H1 (cell line): ENCODE data around the gene KATNIP. TPM values are rescaled to one million over a fixed set of nuclear protein-coding genes. Genes with fewer than 3 reads are reported as not detected.

Experiments used
- CTCF ChIA-PET: fragments of 300-600 bp; sonication (Branson Sonifier 250); formaldehyde crosslinking; loops from one replicate; lab custom pipeline; 2021; ENCODE audit not compliant: partially characterized antibody; lab: Charles Lee
- POLR2A ChIA-PET: fragments of 300-600 bp; sonication (Branson Sonifier 250); formaldehyde crosslinking; loops from one replicate; lab custom pipeline; 2021; ENCODE audit warnings: inconsistent platforms; ENCODE audit not compliant: partially characterized antibody; lab: Charles Lee
- DNase-seq, 2 experiments: peaks; one replicate each; pipeline versions ENCODE4 v3.0.0 to v3.0.0-alpha.2; 2010 to 2022; ENCODE audit warnings: low spot score in 2 of 2, low read depth in 1 of 2, mixed read lengths in 1 of 2
- FAIRE-seq: peaks from 2 replicates; lab custom pipeline; 2011; peaks lifted over from hg19 to GRCh38; lab: Jason Lieb, UNC
- H2AFZ ChIP-seq: 2 replicates; pipeline ENCODE4 v1.8.1; 2012; ENCODE audit warnings: low read length, inconsistent platforms
- H2AK5ac ChIP-seq: 2 replicates; pipeline ENCODE4 v1.6.1; 2013; ENCODE audit warnings: low read depth, low read length
- H2BK120ac ChIP-seq: replicated peaks from 2 replicates; pipeline ENCODE3; 2013; ENCODE audit warnings: low read depth, low read length, inconsistent platforms
- H2BK12ac ChIP-seq: 2 replicates; pipeline ENCODE4 v1.6.1; 2013; ENCODE audit warnings: low read depth, low read length
- H2BK15ac ChIP-seq: 2 replicates; pipeline ENCODE4 v1.6.1; 2013; ENCODE audit warnings: low read length
- H2BK20ac ChIP-seq: 2 replicates; pipeline ENCODE4 v1.6.1; 2013; ENCODE audit warnings: low read length
- H2BK5ac ChIP-seq: 2 replicates; pipeline ENCODE4 v1.6.1; 2013; ENCODE audit warnings: low read depth, low read length
- H3K14ac ChIP-seq: 2 replicates; pipeline ENCODE4 v1.6.1; 2013; ENCODE audit warnings: inconsistent platforms; ENCODE audit not compliant: insufficient read length
- H3K18ac ChIP-seq: 2 replicates; pipeline ENCODE4 v1.6.1; 2013; ENCODE audit warnings: low read length; ENCODE audit errors: extremely low read depth
- H3K23ac ChIP-seq: 2 replicates; pipeline ENCODE4 v1.6.1; 2013; ENCODE audit warnings: inconsistent platforms; ENCODE audit not compliant: insufficient read length
- H3K23me2 ChIP-seq: 2 replicates; pipeline ENCODE4 v1.6.1; 2013; ENCODE audit warnings: low read depth, low read length
- H3K27ac ChIP-seq: 2 replicates; pipeline ENCODE4 v1.6.1; 2011; ENCODE audit warnings: low read depth, low read length, inconsistent platforms
- H3K27me3 ChIP-seq, 4 experiments: replicated peaks in 1 of 4; 1 replicate in 1 of 4; 2 replicates in 3 of 4; pipeline versions ENCODE4 v1.6.1 to v1.8.1; 2011 to 2013; ENCODE audit warnings: low read length in 3 of 4, mild to moderate bottlenecking in 3 of 4, inconsistent platforms in 2 of 4, mixed read lengths in 2 of 4, moderate library complexity in 1 of 4; ENCODE audit not compliant: control insufficient read depth in 3 of 4, insufficient read depth in 3 of 4; ENCODE audit errors: extremely low read depth in 1 of 4
- H3K36me3 ChIP-seq, 4 experiments: 2 replicates each; pipeline versions ENCODE4 v1.6.1 to v1.8.1; 2011 to 2013; ENCODE audit warnings: mild to moderate bottlenecking in 4 of 4, low read length in 3 of 4, moderate library complexity in 2 of 4, control low read depth in 1 of 4, inconsistent platforms in 1 of 4; ENCODE audit not compliant: insufficient read depth in 4 of 4, control insufficient read depth in 2 of 4
- H3K4ac ChIP-seq: replicated peaks from 2 replicates; pipeline ENCODE3; 2013; ENCODE audit warnings: low read length, low read depth, mixed read lengths, inconsistent platforms; ENCODE audit not compliant: insufficient read length
- H3K4me1 ChIP-seq, 4 experiments: replicated peaks in 1 of 4; 1 replicate in 1 of 4; 2 replicates in 3 of 4; pipeline versions ENCODE4 v1.6.1 to v1.8.1; 2011 to 2013; ENCODE audit warnings: low read length in 3 of 4, inconsistent platforms in 2 of 4, mixed read lengths in 1 of 4; ENCODE audit not compliant: insufficient read depth in 4 of 4, control insufficient read depth in 3 of 4
- H3K4me2 ChIP-seq, 2 experiments: 2 replicates each; pipeline versions ENCODE4 v1.6.1 to v1.8.1; 2011 to 2013; ENCODE audit warnings: low read depth in 2 of 2, low read length in 2 of 2, control low read depth in 1 of 2, inconsistent platforms in 1 of 2, mild to moderate bottlenecking in 1 of 2; ENCODE audit not compliant: insufficient read depth in 1 of 2
- H3K4me3 ChIP-seq, 4 experiments: fragments of 200-600, 300-600 bp in 1 of 4; sonication (generic), shearing (Covaris generic), sonication (Bioruptor Twin) in 1 of 4; 2 replicates each; pipeline versions ENCODE4 v1.5.1 to v1.8.1; 2011 to 2016; ENCODE audit warnings: low read length in 4 of 4, low read depth in 3 of 4, control low read depth in 2 of 4, inconsistent platforms in 2 of 4, mild to moderate bottlenecking in 2 of 4, mixed read lengths in 1 of 4, moderate library complexity in 1 of 4; ENCODE audit not compliant: insufficient read depth in 2 of 4; ENCODE audit errors: extremely low read depth in 1 of 4
- H3K56ac ChIP-seq: replicated peaks from 2 replicates; pipeline ENCODE3; 2013; ENCODE audit warnings: low read depth, mild to moderate bottlenecking, mixed read lengths, low read length, inconsistent platforms; ENCODE audit not compliant: insufficient read length
- H3K79me1 ChIP-seq: 2 replicates; pipeline ENCODE4 v1.6.1; 2013; ENCODE audit warnings: low read depth, low read length, control low read depth
- H3K79me2 ChIP-seq, 2 experiments: 2 replicates each; pipeline versions ENCODE4 v1.6.1 to v1.8.1; 2012 to 2013; ENCODE audit warnings: low read length in 2 of 2, mild to moderate bottlenecking in 2 of 2, inconsistent platforms in 1 of 2; ENCODE audit not compliant: insufficient read depth in 2 of 2, control insufficient read depth in 1 of 2
- H3K9ac ChIP-seq, 4 experiments: replicated peaks in 1 of 4; 1 replicate in 1 of 4; 2 replicates in 3 of 4; pipeline versions ENCODE4 v1.6.1 to v1.8.1; 2011 to 2013; ENCODE audit warnings: low read depth in 3 of 4, low read length in 3 of 4, control low read depth in 2 of 4, mild to moderate bottlenecking in 2 of 4, moderate library complexity in 2 of 4, inconsistent platforms in 1 of 4; ENCODE audit errors: extremely low read depth in 1 of 4
- H3K9me3 ChIP-seq, 2 experiments: 2 replicates each; pipeline versions ENCODE4 v1.6.1 to v1.8.1; 2012 to 2013; ENCODE audit warnings: mild to moderate bottlenecking in 2 of 2, moderate library complexity in 2 of 2, control low read depth in 1 of 2, inconsistent platforms in 1 of 2, low read depth in 1 of 2, low read length in 1 of 2, mixed read lengths in 1 of 2; ENCODE audit not compliant: insufficient read depth in 2 of 2
- H4K20me1 ChIP-seq, 2 experiments: replicated peaks in 1 of 2; 2 replicates each; pipeline versions ENCODE3 to v1.8.1; 2011 to 2013; ENCODE audit warnings: inconsistent platforms in 2 of 2, low read length in 2 of 2, mild to moderate bottlenecking in 1 of 2; ENCODE audit not compliant: insufficient read depth in 2 of 2, control insufficient read depth in 1 of 2
- H4K5ac ChIP-seq: 2 replicates; pipeline ENCODE4 v1.6.1; 2013; ENCODE audit warnings: low read length, low read depth, mixed read lengths, inconsistent platforms; ENCODE audit not compliant: insufficient read length
- H4K8ac ChIP-seq: 2 replicates; pipeline ENCODE4 v1.8.0; 2013; ENCODE audit warnings: mild to moderate bottlenecking, moderate library complexity, low read length, inconsistent platforms; ENCODE audit not compliant: insufficient read depth; ENCODE audit errors: extremely low read depth
- H4K91ac ChIP-seq: replicated peaks from 2 replicates; pipeline ENCODE3; 2013; ENCODE audit warnings: low read length, mixed read lengths, inconsistent platforms; ENCODE audit not compliant: insufficient read length
- CBX5 ChIP-seq: fragments of 300-800, 300-1000 bp; sonication (generic); IDR thresholded peaks from 2 replicates; pipeline ENCODE4 v1.7.1; 2016; ENCODE audit warnings: antibody characterized with exemption, low read length, low read depth
- CHD2 ChIP-seq: IDR thresholded peaks from 2 replicates; pipeline ENCODE4 v1.6.1; 2012; ENCODE audit warnings: low read length, improper control_type of control experiment
- KDM5A ChIP-seq: fragments of 200-600 bp; IDR thresholded peaks from 2 replicates; pipeline ENCODE4 v1.7.1; 2012; ENCODE audit warnings: mild to moderate bottlenecking, low read length, inconsistent platforms, mixed read lengths
- PHF8 ChIP-seq: fragments of 200-600 bp; sonication (generic); conservative IDR thresholded peaks from 2 replicates; pipeline ENCODE4 v1.7.1; 2012; ENCODE audit warnings: low read depth, mild to moderate bottlenecking, inconsistent platforms, low read length, moderate library complexity
- RNF2 ChIP-seq: fragments of 200-900, 300-1000 bp; sonication (generic); IDR thresholded peaks from 2 replicates; pipeline ENCODE4 v1.7.1; 2016; ENCODE audit warnings: borderline replicate concordance, low read depth, mild to moderate bottlenecking, antibody characterized with exemption, low read length; ENCODE audit not compliant: poor library complexity, severe bottlenecking; ENCODE audit errors: missing control alignments
- WGBS, 2 experiments: shearing (Covaris generic) in 1 of 2; methylation state at CpG; one replicate each; pipeline versions ENCODE4 v1.1.6 to v1.1.7; 2013 to 2015; ENCODE audit warnings: low lambda C conversion rate in 2 of 2, mixed read lengths in 2 of 2, inconsistent platforms in 1 of 2, low coverage in 1 of 2, missing lambda C conversion rate in 1 of 2; ENCODE audit not compliant: insufficient replicate concordance in 2 of 2, insufficient coverage in 1 of 2, insufficient read length in 1 of 2; ENCODE audit errors: extremely low coverage in 1 of 2, missing lambda C conversion rate in 1 of 2; 5-methylcytosine and 5-hydroxymethylcytosine counted together
- polyA plus RNA-seq, 7 experiments: library from polyadenylated mRNA; depleted of rRNA in 3 of 7; stranded (reverse) in 5 of 7; unstranded in 2 of 7; fragments of >200 nt in 5 of 7; fragments of 200-250 nt in 2 of 7; gene quantifications; 1 replicate in 5 of 7; 2 replicates in 1 of 7; 4 replicates in 1 of 7; pipeline versions ENCODE4 v1.2.1 to v1.2.3, GENCODE V29; 2011 to 2013; ENCODE audit warnings: missing spikeins in 2 of 7, mixed read lengths in 2 of 7
- total RNA-seq: library from RNA; stranded (reverse); fragmentation: NEBNext Ultra II Directional; extraction: Animal tissue kit (Norgen Biotek cat#: 25700); gene quantifications from 2 replicates; pipeline ENCODE4 v1.2.1, GENCODE V29; 2021

The KATNIP gene
- total and polyA plus RNA-seq, 2 of the 8 experiments (the other 6 are each of a cell fraction or from before 2014, with no cell fraction given), result 7.9 to 20.0 TPM

- no peak overlapping the region for H4K91ac ChIP-seq
- H3K9ac ChIP-seq, result no peak overlapping the region
- no peaks in the 10 kb centered on the region; the same call in none of the 2 replicates for H3K79me1 ChIP-seq
- CTCF ChIA-PET, result interaction anchor here (1.0 to 5.5 kb wide), 2 partner anchors 9 to 16 kb away, joined by 3 to 27 read pairs; no protein-coding TSS in a partner anchor
- no peaks in the 10 kb centered on the region for H3K4me1 ChIP-seq
- H3K4ac ChIP-seq, result no peak overlapping the region
- H3K18ac ChIP-seq, result no peak overlapping the region
- H3K27ac ChIP-seq, result no peak overlapping the region
- H2AFZ ChIP-seq, result no peak overlapping the region
- no peak for TF ChIP-seq CHD2
- no peak for TF ChIP-seq PHF8
- no peak for TF ChIP-seq KDM5A
- no peak for TF ChIP-seq RNF2
- TF ChIP-seq CBX5, result no peak
- no peak overlapping the region for H3K4me3 ChIP-seq
- 90% methylated on average over 19 of the region's 19 CpGs; no CpG with 5 or more reads in 1 of the 2 experiments for WGBS, 2 experiments
- H2BK20ac ChIP-seq, result no peak overlapping the region
- no peaks in the 10 kb centered on the region for H3K9me3 ChIP-seq
- peaks cover 28 to 85% (median 66%) of the 10 kb centered on the region in 4 experiments for H3K36me3 ChIP-seq
- no peaks in the 10 kb centered on the region for H3K23me2 ChIP-seq
- no peak overlapping the region for H3K4me2 ChIP-seq
- DNase-seq (no peak), FAIRE-seq (no peak)
- no peak overlapping the region for H2BK120ac ChIP-seq
- POLR2A ChIA-PET, result interaction anchor here (1.1 to 1.3 kb wide), 2 partner anchors 16 to 18 kb away, joined by 3 to 4 read pairs; partner anchors contain the start of genes GTF3C1 and KATNIP
- H4K5ac ChIP-seq, result no peak overlapping the region
- no peaks in the 10 kb centered on the region for H3K27me3 ChIP-seq
- no peaks in the 10 kb centered on the region for H3K79me2 ChIP-seq
- no peak overlapping the region for H3K14ac ChIP-seq
- no peak overlapping the region for H3K56ac ChIP-seq
- H2AK5ac ChIP-seq, result no peak overlapping the region
- H2BK15ac ChIP-seq, result no peak overlapping the region
- no peak overlapping the region for H2BK12ac ChIP-seq
- H2BK5ac ChIP-seq, result no peak overlapping the region
- H4K8ac ChIP-seq, result no peak overlapping the region
- H4K20me1 ChIP-seq, result peaks cover 0 to 8% of the 10 kb centered on the region in 2 experiments
- no peak overlapping the region for H3K23ac ChIP-seq
Observed at GRCh38 chr16:27531826-27532800, 17.8 kb upstream of the KATNIP start.
